ENCODE measurements around the gene DMAC2L. TPM values are rescaled to one million over a fixed set of nuclear protein-coding genes. Genes with fewer than 3 reads are reported as not detected.
"Not testable (repeated sequence)": the region's sequence is repeated elsewhere in the genome, so short reads cannot be mapped to it uniquely, and the experiment has no call there.

DMAC2L gene
- total RNA-seq, 1 donor from 2014 or later, result 29.3 TPM

DNA sequence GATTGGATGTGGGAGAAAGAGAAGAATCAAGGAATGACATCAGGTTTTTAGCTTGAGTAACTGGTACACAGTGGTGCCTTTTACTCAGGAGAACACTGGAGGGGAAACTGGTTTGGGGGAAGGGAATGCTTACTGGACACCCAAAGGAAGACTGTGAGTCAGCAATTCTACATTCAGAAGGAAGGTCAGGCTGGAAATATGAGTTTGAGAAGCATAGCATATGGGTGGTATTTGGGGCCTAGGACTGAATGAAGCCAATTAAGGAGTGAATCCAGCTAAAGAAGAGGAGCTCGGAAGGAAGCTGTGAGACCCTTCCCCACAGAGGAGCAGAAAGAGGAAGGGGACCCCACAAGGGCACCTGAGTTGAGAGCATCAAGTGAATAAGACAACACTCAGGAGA, 35.4 kb downstream of the DMAC2L start:
- intact Hi-C loops (cut with DNase I), result no loop called here
- DNase-seq (ENCODE audit: low spot score), result no peak

DNA sequence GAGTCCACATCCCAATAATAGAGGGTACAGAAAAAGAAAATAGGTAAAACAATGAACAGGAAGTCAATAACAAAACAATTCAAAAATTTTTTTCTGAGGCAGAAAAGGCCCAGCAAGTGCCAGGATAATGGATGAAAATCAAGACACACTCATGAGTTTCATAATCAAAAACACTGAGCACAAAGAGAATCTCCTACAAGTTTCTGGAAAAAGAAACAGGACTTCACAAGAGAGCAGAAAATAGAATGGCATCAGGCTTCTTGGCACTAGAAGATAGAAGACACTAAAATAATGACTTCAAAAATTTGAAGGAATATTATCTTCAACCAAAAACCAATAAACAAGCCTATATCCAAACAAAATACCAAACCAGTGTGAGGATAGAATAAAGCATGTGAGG, 36.8 kb downstream of the DMAC2L start:
- DNase-seq (ENCODE audit: low spot score), result no peak
- intact Hi-C loops (cut with DNase I), result no loop called here

DNA sequence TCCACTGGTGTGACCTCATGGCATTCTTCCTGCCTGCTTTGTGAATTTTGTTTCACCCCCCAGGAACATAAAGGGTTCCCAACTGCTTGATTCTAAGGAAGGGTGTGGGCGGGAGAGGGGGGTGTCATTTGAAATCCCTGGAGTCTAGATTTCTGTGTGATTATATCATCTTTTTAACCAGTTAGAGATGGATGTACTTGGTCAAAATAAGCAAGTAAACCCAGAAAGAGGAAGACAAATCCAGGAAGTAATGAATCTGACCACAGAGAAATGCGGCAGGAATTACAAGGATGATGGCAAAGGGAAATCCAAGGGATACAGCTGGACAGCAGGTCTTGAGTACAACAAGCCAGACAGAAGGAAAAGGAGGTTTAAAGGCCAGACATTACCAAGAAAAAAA, 38.9 kb downstream of the DMAC2L start:
- intact Hi-C loops (cut with DNase I), result no loop called here
- DNase-seq (ENCODE audit: low spot score), result no peak

- intact Hi-C loops (cut with DNase I), result no loop called here
- no peak for DNase-seq (ENCODE audit: low spot score)
Measured at GRCh38 chr14:50352584-50352983, 40.5 kb downstream of the DMAC2L start.

- no peak for DNase-seq (ENCODE audit: low spot score)
- intact Hi-C loops (cut with DNase I), result no loop called here
Measured at GRCh38 chr14:50353126-50353525, 41.0 kb downstream of the DMAC2L start.

GRCh38 chr14:50354527-50354926, 42.4 kb downstream of the DMAC2L start:
- DNase-seq (ENCODE audit: low spot score), result no peak
- intact Hi-C loops (cut with DNase I), result no loop called here

GRCh38 chr14:50355692-50356091, 43.6 kb downstream of the DMAC2L start:
- intact Hi-C loops (cut with DNase I), result no loop called here
- no peak for DNase-seq (ENCODE audit: low spot score)

DNA sequence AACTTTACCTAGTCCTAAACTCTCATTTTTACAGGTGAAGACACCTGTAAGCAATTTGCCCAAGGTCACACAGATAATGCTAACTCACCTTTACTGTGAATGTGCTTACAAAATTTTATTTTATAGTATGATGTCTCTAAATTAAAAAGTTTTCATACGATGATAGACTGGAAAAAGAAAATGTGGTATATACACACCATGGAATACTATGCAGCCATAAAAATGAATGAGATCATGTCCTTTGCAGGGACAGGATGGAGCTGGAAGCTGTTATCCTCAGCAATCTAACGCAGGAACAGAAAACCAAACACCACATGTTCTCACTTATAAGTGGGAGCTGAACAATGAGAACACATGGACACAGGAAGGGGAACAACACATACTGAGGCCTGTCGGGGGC, 44.2 kb downstream of the DMAC2L start:
- intact Hi-C loops (cut with DNase I); DNase-seq (ENCODE audit: low spot score): not testable (repeated sequence)

DNA sequence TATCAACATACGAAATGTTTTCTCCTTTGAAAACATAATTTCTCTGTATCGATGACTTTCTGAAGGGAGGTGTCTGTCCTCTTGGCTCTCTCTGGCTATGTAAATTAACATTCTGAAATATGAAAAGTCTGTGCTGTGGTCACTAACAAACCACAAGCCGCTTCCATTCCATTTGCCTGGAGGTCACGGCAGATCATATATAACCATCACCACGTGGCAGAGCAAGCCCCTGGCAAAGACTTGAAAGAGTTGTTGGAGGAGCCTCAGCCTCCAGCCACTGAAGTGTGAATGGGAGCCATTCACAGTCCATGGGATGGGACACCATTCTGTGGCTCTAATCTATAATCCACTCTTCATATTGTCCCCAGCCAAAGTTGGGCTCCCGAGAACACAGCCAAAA, 45.0 kb downstream of the DMAC2L start:
- intact Hi-C loops (cut with DNase I), result no loop called here
- DNase-seq (ENCODE audit: low spot score), result no peak

- intact Hi-C loops (cut with DNase I), result no loop called here
- no peak for DNase-seq (ENCODE audit: low spot score)
Measured at GRCh38 chr14:50357753-50358395, 45.8 kb downstream of the DMAC2L start.

DNA sequence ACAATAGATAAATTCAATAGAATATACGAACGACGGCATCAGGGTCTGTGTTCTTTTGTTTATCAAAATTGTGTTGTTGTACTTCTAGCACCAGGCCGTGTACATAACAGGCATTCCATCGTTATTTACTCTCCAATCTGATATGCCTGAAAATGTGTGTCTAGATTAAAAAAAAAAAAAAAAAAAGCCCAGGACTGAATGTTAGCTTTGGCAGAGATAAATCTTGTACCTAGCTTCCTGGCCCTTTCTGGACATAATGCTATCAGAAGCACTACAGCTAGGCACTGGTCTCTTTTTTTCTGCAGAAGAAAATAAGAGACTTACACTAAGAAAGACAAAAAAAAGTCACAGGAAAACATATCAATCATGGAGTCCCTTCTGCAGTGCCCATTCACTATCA, 47.5 kb downstream of the DMAC2L start:
- intact Hi-C loops (cut with DNase I), result no loop called here
- DNase-seq (ENCODE audit: low spot score), result no peak

GRCh38 chr14:50360093-50360492, 48.0 kb downstream of the DMAC2L start:
- DNase-seq (ENCODE audit: low spot score), result no peak
- intact Hi-C loops (cut with DNase I), result no loop called here

- intact Hi-C loops (cut with DNase I), result no loop called here
Measured at GRCh38 chr14:50360851-50361250, 48.7 kb downstream of the DMAC2L start.

DNA sequence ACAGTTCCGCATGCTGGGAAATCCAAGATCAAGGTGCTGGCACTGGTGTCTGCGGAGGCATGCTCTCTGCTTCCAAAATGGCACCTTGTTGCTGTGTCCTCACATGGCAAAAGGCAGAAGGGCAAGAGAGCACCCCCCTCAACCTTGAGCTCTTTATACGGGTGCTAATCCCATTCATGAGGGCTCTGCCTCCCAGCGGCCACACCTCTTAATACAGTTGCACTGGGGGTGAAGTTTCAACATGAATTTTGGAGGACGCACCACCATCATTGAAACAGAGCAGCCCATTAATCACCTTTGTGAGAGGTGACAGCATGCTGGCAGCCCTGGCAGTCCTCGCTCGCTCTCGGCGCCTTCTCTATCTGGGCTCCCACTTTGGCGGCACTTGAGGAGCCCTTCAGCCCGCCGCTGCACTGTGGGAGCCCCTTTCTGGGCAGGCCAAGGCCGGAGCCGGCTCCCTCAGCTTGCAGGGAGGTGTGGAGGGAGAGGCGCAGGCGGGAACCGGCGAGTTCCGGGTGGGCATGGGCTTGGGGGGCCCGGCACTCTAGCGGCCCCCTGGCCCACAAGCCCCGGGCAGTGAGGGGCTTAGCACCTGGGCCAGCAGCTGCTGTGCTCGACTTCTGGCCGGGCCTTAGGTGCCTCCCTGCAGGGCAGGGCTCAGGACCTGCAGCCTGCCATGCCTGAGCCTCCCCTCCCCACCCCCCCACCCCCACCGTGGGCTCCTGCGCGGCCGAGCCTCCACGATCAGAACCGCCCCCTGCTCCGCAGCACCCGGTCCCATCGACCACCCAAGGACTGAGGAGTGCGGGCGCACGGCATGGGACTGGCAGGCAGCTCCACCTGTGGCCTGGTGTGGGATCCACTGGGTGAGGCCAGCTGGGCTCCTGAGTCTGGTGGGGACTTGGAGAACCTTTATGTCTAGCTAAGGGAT, 49.6 kb downstream of the DMAC2L start:
- DNase-seq (ENCODE audit: low spot score), result not testable (repeated sequence)

More at GRCh38 chr14:50360851-50361250, 48.7 kb downstream of the DMAC2L start:
- no peak for DNase-seq (ENCODE audit: low spot score)

GRCh38 chr14:50362764-50363713, 50.9 kb downstream of the DMAC2L start:
- DNase-seq (ENCODE audit: low spot score), result no peak
- intact Hi-C loops (cut with DNase I), result no loop called here

More for the DNA sequence above, 49.6 kb downstream of the DMAC2L start:
- intact Hi-C loops (cut with DNase I), result not testable (repeated sequence)

DNA sequence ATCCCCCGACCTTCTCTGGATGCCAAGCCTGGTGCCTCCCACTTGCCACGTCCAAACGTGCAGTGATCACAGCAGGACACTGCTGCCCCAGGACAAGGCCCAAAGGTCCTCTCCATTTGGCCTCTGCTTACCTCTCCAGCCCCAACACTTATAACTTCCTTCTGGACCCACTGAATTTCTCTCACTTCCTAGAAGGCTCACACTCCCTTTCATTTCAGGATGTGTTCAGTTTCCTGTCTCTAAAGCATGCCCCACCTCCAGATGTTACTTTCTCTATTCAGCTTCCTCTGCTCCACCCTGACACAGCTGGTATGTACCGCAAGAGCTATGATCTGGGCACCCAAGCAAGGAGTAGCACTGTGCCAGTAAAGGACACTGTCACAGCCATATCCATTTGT, 51.6 kb downstream of the DMAC2L start:
- intact Hi-C loops (cut with DNase I), result no loop called here

DNA sequence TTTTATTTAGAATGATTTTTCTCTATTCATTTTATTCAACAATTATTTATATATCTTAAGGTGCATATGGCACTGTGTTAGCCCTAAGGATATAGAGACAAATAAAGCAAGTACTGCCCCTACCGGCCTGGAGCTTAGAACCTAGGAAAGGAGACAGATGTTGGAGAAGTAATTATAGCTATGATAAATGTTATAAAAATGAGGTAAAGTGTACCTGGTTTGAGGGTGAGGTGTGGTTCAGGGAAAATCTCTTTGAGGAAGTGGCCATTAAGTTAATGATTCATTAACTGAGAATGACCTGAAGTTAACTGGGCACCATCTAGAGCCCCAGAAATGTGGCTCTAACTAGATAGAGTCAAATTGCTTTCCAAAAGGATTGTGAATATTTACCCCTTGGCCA, 52.7 kb downstream of the DMAC2L start:
- DNase-seq (ENCODE audit: low spot score), result no peak
- intact Hi-C loops (cut with DNase I), result no loop called here

More for the DNA sequence above, 51.6 kb downstream of the DMAC2L start:
- DNase-seq (ENCODE audit: low spot score), result no peak

GRCh38 chr14:50365572-50365971, 53.4 kb downstream of the DMAC2L start:
- intact Hi-C loops (cut with DNase I); DNase-seq (ENCODE audit: low spot score): not testable (repeated sequence)

GRCh38 chr14:50366115-50366514, 54.0 kb downstream of the DMAC2L start:
- intact Hi-C loops (cut with DNase I), result no loop called here
- DNase-seq (ENCODE audit: low spot score), result no peak

GRCh38 chr14:50366589-50366988, 54.5 kb downstream of the DMAC2L start:
- intact Hi-C loops (cut with DNase I), result no loop called here

More at GRCh38 chr14:50366589-50366988, 54.5 kb downstream of the DMAC2L start:
- no peak for DNase-seq (ENCODE audit: low spot score)
